ENCODE data around the gene CTNNBIP1.
"Not testable (repeated sequence)": the region's sequence is repeated elsewhere in the genome, so short reads cannot be mapped to it uniquely, and the experiment has no call there.

Gene CTNNBIP1, protein sequence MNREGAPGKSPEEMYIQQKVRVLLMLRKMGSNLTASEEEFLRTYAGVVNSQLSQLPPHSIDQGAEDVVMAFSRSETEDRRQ
- 10.9 reads per million, percentile 33 among the genes with 10 or more reads in this experiment for total RNA-seq

DNA sequence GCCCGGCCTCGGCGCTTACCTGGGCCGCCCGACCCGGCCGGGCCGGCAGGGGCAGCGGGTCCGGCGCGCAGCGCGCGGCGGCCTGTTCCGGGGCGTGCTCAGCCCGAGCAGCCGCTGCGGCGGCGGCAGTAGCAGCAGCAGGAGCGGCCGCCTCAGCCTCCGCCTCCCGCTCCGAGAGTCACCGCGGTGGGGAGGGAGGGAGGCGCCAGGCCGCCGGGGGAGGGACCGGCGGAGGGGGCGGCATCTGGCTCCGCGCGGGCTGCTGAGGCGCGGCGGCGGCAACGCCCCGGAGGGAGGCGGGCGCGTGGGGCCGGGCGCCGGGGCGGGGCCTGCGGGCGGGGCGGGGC is at the start of gene CTNNBIP1:
Gene CTNNBIP1, minus strand, starts transcription at position 194 of the 347 bp plus-strand sequence. CDS start 38,205 bp downstream, outside the sequence.
- no peak for DNase-seq

DNA sequence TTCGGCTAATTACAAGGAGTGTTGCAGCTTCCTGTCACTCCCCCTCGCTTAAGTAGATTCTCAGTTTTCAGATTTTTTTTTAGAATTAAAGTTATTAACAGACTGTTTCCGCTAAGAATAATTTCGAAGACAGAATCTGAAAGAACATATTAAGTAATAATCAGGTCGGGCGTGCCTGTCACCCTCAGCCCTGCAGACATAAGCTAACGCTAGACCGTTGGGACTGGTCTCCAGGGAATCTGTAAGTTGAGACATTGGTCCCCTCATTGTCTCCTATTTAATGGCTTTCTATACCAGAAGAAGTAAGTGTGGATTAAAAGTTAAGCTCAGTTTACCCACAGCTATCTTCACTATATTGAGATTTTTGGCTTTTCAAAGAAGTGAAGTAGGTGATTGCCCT is 47.7 kb upstream of the CTNNBIP1 start:
- no peak for DNase-seq

DNA sequence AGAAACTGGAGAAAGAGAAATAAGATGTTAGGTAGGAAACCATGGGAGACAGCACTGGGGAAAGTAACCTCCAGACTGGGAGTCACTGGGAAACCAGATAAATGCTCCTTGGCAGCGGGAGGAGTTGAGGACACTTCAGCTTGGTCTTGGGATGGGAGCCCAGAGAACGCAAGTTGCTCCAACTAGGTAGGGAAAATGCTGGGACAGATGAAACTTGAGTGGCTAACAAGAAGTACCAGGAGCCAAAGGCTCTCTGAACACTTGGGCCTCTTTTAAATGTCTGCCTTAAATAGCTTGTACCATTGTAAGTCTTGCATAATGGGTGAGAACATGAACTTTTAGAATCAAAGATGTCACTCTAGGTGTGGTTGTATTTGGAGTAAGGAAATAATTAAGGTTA is 36.2 kb upstream of the CTNNBIP1 start:
- DNase-seq, result no peak

DNA sequence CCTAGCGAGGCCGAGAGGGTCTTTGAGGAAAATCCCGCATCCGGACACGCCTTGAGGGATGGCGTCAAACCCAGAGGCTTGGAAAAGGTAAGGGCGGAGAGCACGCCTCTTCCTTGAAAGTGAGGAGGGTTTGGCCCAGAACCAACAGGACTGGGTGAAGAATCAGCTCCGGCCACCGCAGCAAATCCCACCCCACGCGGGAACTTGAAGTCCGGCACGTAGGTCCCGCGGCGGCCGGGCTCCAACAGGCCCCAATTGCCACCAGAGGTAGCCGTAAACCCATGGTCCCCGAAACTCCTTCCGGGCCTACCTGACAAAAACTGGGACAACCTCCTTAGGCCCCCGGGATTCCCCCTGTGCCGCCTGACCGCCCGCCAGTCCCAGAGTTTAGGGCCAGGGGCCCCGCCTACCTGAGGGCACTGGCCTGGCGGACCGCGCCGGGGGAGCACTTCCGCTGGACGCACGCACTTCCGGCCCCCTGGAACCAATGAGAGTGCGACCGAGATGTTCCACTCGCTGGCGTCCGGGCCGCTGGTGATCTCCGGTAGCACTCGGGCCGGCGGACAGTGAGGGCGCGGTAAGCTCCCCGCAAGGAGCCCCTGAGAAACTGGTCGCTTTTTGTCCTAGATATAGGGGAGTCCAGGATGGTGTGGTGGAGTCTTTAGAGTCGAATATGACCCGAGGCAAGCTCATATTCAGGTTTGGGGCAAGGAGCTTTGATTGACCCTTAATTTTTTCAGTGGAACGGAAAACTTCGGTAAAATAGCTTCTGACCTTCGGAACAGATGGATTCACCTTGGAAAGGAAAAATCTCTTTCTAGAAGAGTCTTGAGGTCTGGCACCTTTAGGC is 33.1 kb upstream of the CTNNBIP1 start, which contains the start of the genes LZIC and NMNAT1:
Gene LZIC, minus strand, starts transcription at position 453 of the 850 bp plus-strand sequence. CDS start 6,772 bp downstream, outside the sequence.
Gene NMNAT1, plus strand, starts transcription at position 537 of the 850 bp plus-strand sequence. CDS start 28,599 bp downstream, outside the sequence.
- peak; percentile 77 for DNase-seq

DNA sequence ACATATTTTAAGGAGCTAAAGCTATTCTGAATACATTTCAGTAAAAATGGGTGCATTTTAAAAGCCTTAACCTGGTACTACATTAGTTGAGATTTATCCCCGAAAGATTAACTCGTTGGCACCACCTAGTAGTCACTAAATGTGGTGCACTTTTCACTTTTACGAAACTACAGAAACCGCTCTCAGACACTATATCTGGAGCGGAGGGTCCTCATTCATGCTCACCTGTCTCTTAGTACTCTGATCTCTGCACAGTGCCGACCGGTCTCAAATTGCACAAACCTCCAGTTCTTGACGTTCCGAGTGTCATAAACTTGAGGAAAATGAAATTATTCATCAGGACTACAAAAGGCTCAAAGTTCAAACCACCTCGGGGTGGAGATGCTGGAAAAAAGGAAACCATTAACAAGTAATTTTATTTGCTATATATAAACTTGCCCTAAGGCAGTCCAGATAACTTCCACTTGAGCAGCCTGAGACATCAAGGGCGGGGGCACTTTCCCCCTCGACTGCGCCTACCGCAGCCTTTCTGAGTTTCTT is 32.4 kb upstream of the CTNNBIP1 start:
- DNase-seq, result no peak

DNA sequence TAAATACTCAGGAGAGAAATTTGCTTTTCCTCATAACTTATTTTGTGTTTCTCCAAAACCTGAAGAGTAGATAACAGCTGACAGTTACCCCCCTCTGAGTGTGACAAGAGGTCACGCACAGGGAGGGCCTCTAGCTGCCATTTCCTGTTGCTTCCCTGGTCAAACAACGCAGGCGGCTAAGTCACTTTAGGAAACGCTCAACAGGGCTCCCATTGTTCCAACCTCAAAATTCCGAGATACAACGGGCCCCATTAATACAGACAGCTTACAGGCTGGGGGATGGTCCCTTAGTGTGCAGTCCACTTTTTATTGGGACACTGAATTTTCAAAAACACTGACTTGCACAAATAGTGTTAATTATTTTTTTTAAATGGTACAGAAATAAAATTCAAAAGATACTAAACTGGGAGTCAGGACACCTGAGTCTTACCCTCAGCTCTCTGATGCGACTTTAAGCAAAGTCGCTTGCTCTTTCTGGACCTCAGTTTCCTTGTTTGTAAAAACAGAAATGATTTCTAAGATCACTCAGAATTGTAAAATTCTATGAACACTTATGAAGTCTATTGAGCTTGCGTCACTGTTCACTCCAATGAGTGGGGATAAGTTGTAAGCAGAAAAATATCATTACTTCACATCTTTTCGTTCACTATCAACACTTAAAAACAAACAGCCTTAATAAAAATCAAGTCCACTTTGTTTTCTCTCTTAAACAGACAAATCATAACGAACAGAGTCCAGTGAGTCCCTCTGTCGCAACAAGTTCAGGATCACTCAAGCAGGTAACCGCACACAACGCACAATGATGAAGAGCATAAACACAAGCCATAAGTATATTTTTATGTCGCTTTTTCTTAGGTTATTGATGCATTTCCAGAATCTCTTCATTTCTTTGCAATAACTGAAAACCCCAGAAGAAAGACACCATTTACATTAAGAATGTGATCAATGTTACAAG is 19.6 kb upstream of the CTNNBIP1 start:
- no peak for DNase-seq

DNA sequence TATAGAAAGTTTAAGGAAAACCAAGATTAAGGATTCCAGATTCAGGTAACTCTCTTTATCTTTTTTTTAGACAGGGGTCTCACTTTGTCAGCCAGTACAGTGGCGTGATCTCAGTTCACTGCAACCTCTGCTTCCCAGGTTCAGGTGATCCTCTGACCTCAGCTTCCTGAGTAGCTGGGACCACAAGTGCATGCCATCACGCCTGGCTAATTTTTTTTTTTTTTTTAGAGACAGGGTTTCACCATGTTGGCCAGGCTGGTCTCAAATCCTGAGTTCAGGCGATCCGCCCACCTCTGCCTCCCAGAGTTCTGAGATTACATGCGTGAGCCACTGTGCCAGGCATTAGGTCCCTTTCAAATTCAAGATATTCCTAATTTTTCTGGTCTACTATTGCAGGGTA is 17.2 kb upstream of the CTNNBIP1 start:
- DNase-seq, result no peak

DNA sequence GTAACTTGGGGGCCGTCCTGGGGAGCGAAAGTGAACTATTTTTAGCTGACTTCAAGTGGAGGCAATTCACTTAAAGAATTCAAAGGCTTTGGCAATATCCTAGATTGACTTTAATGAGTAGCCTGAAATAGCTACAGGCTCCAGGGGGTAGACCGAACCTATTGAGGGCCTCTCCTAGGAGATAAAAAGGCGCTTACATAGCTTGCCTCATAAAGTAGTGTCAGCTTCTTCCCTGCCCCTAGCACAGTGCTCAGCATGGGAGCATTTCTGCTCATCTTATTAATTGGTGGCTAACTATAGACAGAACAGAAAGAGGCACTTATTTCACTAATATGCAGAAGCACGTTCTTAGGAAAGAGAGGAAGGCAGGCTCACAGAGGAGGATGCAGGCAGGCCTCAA is 12.3 kb upstream of the CTNNBIP1 start:
- DNase-seq, result no peak

DNA sequence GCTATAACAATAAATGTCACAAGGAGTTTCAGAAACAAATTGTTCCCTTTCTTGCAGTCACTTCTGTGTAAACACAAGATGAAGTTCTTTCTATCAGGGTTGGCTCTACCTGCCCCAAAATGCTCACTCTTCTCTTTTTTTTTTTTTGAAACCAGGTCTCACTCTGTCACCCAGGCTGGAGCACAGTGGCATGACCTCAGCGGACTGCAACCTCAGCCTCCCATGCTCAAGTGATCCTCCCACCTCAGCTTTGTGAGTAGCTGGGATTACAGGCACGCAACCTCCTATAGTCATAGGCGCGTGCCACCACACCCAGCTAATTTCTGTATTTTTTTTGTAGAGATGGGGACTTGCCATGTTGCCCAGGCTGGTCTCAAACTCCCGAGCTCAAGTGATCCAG is 10.5 kb upstream of the CTNNBIP1 start:
- no peak for DNase-seq

DNA sequence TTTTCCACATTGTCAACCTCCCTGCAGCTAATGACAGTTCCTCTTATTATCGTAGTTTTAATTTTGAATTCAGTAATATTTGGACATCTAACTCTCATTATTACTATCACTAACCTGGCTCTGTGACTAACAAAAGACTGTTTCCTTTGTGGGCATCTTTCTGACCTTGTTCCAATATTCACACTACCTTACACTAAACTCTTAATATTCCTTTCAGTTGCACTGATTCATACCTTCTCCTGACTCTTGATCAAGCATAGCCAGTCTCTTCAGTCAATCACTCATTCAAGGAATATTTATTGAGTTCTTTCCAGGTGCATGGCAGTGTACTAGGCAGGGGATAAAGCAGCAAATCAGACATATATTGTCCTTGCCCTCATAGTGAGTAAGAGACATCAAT is 7.8 kb upstream of the CTNNBIP1 start:
- DNase-seq, result no peak

DNA sequence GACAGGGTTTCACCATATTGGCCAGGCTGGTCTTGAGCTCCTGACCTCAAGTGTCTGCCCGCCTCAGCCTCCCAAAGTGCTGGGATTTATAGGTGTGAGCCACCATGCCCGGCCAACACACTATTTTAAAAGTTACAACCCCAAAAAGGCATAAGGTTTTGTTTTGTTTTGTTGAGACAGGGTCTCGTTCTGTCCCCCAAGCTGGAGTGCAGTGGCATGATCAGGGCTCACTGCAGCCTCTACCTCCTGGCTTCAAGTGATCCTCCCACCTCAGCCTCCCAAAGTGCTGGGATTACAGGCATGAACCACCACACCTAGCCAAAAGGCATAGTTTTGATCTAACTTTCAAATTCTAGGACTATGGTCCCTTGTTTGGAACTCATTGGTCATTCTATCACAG is 7.4 kb upstream of the CTNNBIP1 start:
- DNase-seq, result not testable (repeated sequence)

DNA sequence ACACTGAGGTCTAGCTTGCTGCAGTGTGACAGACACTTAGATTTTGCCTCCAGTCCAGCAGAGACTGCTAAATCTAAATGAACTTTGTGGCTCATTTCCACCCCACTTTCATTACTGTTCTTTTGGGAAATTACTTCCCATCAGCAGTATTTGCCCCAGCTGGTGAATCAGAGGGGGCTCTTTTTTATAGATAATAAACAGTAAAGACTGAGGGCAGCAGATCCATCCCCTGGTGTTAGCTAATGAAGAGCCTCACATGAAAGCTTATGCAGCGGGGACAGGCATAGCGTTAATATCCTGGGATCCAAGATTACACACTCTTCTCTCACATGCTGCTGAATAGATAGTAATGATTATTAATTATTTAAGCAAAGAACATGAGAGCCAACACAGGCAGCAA is 6.4 kb upstream of the CTNNBIP1 start:
- no peak for DNase-seq

DNA sequence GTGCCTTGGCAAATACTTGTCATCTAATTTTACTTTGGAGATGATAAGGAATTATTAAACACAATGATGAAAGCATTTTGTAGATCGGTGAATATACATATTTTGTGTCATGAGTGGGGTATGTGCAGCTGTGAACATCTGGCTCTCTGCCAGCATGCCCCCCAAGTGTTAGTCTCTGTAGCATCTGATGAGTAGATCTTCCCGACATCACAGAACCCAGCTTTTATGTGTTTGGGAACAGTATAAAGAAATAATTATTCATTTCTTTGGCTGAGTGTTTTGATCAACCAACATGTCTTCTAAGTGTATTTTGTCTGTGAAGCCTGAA is 4.5 kb upstream of the CTNNBIP1 start:
- DNase-seq, result no peak

DNA sequence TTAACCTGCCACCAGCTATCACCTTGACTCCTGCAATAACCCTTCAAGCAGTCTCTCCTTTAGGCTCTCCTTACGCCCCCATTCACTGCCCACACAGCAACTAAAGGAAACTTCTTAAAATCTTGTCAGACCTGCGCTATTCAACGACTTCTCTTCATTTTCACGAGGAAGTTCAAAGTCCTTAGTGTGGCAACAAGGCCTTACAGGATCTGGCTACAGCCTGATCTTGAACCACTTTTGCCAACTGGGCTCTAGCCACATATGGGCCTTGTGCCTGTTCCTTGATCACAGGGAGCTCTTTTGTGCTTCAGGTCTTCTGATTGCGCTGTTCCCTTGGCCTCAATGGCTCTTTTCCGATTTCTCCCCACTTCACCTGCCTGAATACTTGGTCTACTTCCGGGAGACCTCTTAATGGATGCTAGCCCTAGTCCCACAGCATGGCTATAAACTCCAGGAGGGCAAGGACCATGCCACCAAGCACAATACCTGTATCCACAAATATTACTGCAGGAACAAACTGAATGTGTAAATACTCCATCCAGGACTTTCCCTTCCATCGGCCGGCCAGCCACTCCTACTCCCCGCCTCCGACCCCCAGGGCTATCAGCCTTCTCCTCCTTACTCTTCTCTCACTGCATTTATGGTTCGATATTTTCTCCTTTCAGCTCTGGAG is 2.3 kb upstream of the CTNNBIP1 start:
- DNase-seq, result no peak

DNA sequence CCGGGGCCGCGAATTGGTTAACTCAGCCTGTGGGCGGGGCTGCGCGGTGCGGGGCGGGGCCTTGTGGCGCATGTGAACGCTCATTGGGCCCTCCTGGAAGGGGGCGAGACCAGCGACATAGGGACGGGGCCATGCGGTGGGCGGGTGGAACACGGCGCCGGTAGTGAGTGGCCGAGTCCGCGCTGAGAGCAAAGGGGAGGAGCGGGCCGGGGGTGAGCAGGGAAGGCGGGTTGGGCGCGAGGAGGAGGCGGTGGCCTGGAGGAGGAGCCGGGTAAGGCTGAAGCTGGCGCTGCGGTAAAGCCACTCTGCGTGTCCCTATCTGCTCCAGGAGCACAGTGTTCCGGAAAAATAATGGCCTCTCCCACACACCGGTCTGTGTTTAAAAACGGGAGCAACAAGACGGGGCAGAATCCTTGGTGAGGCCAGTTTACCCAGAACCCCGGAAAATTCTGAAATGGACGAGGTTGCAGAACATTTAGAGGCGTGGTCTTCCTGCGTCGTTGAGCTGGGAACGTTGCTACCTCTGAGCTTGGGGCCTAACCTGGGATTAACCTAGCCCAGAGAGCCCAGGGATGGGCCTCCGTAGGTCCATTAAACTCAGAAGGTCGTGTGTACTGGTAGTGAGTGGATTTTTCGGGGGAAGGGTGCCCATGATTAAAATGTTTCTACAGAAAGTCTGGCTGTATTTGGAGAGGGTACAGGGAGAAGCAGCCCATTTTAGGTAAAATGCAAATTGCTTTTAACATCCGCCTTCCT is 532 bp upstream of the CTNNBIP1 start:
- peak; percentile 100 for DNase-seq

DNA sequence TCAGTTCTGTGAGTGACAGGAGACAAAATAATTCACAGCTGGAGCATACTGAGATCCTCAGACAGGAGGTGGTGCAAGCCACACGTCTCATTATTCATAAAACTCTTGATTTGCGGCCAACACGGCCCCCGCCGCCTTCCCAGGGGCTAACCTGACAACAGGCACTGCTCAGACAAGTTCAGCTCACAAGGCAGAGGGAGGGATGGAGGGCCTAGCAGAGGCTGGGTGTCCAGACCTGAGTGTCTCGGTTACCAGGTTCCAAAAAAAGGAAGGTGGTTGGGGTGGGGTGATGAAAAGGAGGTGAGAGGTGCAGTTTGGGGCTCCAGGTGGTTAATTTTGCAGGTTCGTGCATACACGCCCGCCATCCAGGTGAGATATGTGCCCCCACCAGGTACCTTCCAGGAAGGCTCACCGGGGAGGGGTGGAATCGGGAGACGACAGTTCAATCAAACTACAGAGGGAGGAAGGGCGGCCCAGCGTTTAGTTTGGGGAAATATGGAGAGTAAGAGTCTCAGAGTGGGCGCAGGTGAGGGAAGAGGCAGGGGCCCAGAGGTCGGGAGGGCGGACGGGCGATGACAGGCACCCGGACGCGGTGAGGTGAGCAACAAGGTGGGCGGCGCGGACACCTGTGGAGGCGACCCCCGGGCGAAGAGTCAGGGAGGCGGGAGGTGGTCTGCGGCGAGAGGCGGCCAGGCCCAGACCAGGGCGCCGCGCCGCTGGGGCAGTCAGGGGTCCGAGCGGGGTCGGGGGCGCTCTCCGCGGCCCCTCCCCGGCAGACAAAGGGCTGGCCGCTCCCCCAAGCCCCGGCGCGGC is 629 bp downstream of the CTNNBIP1 start:
- peak; percentile 19 for DNase-seq

DNA sequence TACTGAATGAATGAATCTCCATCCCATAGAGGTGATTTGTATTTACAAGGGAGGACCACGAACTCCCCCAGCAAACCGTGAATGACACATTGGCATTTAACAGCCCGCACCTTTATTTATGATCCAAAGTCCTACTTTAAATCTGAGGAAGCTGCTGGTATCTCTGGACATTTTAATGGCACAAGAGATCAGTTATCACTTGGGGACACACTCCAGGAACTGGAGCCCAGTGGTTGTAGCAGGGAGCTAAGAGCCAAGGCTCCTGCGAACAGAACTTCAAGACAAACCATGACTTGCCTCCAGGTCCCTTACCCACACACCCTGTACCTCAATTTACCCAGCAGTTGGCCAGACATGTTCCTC is 1.2 kb downstream of the CTNNBIP1 start:
- no peak for DNase-seq

DNA sequence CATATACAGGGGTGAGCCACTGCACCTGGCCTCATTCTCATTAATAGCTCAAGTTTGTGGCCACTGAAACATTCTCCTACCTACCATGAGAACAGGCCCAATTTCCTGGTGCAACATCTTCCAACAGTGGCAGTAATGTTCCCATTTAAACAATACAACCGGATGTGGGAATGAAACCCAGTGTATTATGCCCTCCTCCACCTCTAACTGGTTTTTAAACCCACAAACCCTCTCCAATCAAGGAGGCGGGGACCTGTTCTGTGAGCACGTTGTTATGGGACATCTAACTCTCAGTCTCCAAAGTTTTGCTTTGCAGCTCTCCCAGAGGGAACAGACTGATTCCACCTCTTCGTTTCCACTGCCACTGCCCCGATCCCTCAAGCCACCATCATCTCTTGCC is 2.6 kb downstream of the CTNNBIP1 start:
- no peak for DNase-seq

DNA sequence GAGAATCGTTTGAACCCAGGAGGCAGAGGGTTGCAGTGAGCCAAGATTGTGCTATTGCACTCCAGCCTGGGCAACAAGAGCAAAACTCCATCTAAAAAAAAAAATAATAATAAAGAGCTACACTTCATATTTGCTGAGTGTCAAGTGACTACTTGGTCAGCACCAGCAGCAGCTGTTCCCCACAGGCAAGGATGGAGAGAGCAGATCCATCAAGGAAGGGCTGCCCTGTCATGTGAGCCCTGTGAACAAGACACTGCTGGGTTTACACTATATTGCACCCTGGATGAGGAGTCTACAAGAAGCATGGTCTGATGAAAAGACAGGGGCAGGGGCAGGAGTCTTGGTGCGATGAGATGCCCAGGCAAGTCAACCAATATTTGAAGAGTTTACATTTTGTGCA is 3.6 kb downstream of the CTNNBIP1 start:
- no peak for DNase-seq

DNA sequence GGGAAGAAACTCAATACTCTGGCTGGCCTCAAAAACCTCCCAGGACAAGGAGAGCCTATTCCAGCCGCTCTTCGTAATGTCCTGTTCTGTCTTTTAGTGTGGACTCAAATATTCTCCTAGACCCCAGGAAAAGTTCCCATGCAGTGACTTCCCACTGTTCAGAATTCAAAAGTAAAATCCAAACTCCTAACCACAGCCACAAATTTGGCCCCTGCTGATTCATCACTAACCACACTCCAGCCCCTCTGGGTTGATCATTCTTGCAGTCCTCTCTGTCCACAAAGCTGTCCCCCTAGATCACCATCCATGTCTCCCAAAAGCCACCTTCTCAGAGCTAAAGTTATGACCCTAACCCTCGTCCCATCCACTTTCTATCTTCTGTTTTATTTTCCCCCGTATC is 5.1 kb downstream of the CTNNBIP1 start:
- no peak for DNase-seq

DNA sequence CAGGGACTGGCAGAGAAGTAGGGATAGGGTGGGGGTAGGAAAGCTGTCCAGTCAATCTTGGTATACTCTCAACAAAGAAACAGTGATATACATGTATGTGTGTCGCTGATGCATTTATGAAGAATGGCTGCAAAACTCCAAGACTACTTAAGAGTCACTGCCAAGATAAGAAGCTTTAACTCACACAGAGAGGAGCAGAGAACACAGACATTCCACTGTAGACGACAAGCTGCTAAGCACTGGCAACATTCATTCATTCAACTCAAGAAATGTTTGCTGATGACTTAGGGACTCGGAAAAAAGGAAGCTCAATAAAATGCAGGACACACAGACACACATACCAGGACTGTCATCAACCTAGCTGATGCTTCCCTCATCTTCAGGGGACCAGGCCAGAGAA is 5.5 kb downstream of the CTNNBIP1 start:
- no peak for DNase-seq
